ENCODE results near the gene ENHO.

The ENHO gene

DNA sequence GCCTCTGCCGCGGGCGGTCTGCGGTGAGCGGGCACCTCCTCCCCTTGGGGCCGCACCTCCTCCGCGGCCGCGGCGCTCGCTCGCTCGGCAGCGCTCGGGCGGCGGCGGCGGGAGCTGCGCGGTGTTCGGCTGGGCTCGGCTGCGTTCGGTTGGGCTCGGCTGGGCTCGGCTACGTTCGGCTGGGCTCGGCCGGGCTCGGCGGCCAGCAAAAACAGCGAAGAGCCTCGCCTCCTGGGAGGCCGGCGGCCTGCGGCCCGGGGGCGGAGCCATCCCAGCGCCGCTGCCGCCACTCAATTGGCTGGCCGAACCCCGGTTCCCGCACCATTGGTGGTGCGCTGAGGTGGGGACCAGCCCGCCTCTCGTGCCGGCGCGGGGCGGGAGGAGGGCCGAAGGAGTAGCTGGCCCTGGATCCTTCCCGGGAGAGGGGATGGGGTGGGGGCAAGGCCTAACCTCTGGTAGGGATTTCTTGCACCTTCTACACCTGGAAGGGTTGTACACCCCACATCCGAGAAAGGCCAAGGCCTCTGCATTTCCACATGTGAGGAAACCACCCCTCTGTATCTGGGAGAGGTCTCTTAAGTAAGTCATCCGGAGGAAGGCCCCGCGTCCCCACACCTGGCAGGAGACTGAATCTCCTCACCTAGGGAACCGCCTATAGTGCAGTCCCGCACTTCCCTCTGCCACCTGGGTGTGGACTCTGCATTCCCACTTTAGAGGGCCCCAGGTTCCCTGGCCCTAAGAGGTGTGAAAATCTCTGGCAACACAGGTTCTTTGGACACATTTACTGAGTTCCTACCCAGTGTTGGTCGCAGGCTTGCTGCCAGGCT lies at the start of gene ENHO:
ENHO (minus strand) TSS at position 20 of the 827 bp plus-strand sequence. CDS start 1,295 bp downstream, outside the sequence.
- no peak for FAIRE-seq

DNA sequence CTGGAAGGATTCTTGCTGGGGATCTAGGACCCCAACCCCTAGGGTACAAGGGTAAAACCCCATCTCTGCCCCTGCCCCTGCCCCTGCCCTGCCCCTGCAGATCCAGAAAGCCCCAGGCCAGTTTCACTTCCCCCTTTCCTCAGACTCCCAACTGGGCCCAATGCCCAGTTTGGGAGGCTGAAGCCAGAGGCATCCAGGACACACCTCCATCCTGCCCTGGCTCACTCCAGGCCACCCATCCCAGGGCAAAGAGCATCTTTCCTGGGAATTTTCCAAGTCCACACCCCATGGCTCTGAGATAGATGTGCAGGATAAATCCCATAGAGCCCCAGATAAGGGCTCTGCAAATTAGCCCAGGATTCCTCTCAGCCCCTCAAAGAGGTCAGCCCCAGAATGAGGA lies 49.3 kb upstream of the ENHO start:
- FAIRE-seq = no peak

DNA sequence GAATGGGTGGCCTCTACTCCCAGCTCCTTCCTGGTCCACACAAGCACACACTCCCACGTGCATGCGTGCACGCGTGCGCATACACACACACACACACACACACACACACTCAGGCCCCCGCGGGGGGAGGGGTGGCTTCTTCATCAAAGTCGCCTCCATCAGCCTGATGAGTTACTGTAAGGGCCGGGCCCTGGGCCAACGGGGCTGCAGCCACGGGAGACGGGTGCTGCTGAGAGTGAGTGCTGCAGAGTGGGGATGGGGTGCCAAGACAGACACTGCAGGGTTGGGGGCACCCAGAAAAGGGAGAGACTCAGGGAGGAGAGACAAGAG lies 48.7 kb upstream of the ENHO start:
- no peak for FAIRE-seq

DNA sequence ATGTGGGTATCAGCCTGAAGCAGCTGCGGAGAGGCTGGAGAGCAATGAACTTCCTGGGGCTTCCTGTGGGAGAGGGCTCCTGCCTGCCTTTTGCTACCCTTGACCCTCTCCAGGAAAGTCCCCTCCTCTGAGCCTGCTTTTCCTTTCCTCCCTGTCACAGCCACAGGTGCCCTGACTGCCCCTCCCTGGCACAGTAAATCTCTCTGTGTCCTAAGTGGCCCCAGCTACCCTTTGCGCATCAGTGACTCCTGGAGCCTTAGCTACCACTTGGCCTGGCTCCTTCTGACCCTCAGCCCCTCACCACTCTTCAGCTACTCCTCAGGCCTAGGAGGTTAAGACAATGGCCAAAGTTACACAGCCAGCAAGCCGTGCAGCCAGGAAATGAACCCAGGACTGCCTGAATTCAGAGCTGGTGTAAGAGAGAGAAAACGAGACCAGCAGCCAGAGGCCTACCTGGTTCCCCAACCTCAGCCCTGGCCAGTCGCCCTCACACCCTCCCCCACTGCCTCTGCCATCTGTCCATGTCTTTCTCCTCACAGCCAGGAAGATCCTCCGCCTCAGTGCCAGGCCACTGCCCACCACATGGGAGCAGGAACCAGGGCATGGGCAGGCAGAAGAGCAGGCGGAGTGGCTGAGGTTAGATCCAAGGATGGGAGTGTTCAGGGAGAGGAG lies 48.2 kb upstream of the ENHO start:
- no peak for FAIRE-seq

DNA sequence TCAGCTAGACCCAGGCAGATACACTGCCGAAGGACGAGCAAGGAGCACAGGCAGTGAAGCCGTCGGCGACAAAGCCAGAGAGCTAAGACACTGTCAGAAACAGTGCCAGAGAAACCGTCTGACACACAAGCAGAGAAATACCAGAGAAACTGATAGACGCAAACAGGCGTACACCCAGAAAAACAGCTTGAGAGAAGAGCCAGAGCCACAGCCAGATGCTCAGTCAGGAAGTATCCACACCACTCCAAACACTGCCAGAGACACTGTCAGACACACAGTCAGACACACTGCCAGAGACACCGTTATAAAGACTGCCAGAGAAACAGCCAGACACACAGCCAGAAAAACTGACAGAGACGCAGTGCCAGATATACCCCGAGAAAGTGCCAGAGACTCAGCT lies 47.6 kb upstream of the ENHO start:
- FAIRE-seq = no peak

DNA sequence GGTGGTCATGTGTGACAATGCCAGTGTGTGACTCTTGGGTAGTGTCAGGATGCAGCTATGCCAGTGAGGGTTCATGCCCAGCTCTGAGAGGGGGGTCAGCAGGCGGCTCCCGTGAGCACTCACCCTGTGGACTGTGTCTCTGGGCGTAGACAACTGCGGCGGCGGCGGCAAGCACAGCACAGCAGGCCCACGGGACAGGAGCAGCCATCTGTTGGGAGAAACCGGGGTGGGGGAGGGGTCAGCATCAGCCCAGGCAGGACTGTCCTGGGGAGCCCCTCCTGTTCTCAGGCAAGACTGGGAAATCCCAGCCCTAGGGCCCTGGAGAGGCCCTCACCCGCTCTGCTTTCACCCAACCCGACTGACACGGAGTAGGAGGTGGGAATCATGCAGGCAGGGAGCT lies 46.0 kb upstream of the ENHO start:
- FAIRE-seq = no peak

DNA sequence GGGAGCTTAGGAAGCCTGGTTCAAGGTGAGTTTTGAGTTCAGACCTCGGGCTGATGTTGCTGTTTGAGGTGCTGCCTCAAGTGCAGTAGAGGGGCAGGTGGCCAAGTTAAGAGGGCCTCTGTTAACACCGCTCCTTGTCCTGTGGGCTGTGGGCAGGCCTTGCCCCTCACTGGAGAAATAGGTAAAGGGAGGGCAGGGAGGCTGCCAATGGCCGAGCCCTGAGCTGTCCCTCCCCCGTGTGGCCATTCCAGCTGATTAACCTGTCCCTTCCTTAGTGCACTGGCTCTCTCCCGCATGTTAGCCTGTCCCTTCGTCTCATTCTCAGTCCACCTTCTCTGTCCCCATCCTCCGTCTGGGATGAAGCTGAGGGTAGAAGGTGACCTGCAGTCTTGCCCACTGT lies 45.3 kb upstream of the ENHO start:
- no peak for FAIRE-seq

DNA sequence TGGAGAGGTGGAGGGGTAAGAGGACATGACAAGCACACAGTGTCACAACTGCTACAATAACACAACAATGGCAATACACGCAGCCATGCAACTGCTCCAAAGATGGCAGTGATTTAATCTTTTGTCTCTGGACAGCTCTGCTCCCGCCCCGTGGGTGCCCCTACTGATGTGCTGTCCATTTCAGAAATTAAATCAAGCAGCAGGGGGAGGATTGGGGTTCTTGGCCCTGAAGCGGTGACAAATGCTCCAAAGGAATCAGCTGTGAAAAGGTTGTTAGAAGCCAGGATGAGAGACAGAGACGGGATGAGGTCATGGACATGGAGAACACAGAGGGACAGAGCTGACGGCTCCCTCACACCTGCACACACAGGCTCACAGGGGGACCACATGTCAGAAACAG lies 44.2 kb upstream of the ENHO start:
- no peak for FAIRE-seq

DNA sequence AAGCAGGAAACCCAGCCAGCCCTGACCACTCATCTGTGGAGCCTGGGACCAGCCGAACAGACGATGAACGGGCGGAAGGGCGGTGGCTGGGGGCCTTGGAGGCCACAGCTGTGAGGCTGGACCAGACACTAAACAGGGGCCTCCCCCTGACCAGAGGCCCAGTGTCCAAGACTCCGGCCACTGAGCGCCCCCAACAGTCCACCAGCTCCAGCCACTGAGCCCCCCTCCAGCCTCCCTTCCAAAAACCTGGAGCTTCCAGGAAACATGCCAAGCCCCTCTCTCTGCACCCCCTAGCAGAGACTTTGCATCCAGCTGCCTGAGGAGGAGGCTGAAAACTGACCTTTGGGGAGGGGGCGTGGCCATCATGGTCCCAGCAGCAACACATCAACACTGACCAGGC lies 43.5 kb upstream of the ENHO start:
- no peak for FAIRE-seq

DNA sequence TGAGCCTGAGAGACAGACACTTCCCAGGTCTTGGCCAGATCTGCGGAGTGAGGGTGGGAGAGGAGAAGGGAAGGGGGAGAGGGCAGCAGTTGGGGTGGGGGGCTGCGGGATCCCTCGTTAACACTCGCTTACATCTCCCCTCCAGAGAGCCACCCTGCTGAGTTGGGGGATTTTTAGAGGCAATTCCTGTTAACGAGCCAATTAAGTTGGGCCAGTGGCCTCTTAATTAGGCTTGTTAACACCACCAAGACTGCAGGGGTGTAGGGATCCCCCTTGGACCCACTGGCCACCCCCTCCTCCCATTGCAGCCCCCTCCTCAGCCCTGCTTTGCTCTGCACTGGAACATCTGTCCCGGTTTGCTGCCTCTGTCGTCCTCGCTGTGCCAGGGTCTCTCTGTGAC lies 43.1 kb upstream of the ENHO start:
- FAIRE-seq = no peak

DNA sequence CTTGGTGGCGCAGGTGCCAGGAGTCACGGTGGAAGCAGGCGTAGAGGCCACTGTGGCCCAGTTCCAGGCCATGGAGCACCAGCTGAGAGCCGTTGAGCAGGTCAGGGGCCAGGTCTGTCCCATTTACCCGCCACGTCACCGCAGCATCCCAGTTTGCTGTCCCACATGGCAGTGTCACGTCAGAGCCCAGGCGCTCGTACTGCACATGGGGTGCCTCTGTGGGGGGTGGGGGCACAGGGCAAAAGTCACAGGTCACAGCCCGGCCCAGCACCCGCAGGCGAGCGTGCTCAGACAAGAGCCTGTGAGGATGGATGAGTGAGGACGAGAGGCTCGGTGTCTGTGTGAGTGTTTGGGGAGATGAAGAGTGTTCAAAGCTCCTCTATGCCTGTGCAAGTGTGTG lies 41.8 kb upstream of the ENHO start:
- FAIRE-seq = no peak

DNA sequence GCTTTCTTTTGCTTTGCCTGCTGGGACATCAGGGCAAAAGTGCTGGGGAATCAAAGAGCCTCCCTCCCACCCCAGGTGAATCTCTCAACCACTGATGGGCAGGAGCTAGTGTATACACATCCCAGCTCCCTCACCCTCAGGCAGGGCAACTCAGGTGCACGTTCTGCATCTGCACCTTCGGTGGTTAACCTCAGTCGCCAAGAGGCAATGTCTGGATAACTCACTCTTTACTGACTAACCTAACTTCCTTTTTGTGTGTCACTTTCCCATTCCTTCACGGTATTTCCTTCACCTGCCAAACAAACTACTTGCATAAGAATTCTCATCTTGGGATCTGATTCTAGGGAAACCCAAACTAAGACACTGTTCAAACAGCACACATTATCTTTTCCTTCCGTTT lies 40.5 kb upstream of the ENHO start:
- FAIRE-seq = no peak

DNA sequence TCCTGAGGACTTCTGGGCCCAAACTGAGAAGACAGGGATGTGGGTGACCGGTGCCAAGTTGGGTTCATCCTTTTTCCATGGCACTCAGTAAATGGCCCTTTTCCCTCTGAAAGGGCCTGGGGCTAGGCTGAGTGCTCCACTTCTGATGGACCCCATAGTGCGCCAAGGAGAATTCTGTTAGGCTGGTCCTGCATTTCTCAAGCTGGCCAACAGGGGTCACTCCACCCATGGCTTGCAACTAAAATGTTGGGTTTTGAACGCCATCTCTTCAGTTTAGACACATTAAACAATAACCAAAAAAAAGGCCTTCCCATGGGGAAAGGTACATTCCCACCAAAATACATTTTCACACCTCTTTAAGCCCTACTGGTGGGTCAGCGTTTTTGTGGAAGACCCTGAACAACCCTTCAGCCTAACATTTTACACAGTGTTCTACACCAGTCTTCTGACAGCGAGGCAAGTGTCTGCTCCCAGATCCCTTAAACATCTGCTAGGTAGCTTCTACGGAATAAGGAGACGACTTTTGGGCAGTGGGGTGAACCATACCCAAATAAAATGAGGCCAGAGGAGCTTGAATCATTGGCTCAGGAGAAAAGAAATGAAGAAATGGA lies 39.5 kb upstream of the ENHO start:
- no peak for FAIRE-seq

DNA sequence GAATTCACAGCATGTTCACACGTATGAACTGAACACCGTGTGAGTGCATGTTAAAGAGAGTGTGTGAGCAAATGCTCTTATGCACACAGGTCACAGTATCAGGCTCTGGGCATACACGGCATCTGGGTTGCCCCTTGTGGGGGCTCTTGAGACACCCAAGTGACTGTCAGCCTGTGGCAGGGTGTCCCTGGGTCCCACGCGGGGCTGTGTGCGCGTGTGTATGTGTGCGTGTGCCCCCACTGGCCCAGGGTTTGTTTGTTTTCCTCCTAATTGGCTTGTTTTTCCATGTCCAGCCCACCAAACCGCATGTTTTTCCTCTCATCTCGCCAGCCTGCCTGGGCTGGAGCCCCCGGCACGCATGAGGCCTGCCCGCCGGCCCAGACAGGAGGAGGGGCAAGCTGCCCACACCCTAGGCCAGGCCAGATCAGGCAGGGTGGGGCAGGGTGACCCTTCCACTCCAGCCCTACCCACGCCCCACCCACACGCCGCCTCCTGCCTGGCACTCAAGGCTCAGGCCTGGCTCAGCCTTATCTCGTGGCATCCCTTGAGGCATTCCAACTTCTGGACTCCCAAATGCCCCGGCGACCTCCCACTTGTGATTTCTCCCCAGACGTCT lies 37.9 kb upstream of the ENHO start:
- FAIRE-seq = no peak

DNA sequence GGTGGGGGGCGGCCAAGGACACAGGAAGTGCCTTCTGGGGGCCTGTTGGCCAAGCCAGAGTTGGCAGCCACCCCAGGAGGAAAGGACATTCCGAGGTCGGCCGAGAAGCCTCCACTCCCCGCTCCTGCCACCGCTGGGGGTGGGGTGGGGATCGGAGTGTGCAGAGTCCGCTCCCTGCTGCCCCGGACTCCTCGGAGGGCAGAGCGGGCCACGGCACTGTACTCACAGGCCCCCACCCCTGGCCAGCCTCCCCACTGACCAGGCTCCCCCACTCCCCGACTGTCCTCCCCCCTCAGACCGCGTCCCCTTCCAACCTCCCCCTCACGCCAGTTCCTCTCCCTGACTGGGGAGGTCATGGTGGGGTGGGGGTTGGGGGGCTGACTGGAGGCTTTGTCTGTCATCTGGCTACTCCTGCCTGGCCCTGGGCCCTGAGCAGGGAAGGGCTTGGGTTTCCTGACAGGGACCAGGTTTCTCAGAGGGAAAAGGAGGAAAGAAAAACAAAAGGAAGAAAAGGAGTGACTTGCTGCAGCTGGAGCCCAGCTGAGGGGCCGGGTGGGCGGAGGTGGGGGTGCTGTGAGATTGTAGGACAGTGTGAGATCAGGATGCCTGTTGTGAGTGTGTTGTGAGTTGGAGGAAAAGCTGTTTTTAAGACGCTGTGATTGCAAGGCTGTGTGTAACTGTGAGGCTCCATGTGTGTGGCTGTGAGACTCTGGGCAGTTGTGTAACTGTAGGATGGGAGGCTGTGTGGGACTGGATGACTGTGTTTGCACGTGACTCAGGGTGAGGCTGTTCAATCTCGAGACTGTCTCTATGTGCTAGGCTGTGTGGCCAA lies 37.0 kb upstream of the ENHO start:
- no peak for FAIRE-seq

DNA sequence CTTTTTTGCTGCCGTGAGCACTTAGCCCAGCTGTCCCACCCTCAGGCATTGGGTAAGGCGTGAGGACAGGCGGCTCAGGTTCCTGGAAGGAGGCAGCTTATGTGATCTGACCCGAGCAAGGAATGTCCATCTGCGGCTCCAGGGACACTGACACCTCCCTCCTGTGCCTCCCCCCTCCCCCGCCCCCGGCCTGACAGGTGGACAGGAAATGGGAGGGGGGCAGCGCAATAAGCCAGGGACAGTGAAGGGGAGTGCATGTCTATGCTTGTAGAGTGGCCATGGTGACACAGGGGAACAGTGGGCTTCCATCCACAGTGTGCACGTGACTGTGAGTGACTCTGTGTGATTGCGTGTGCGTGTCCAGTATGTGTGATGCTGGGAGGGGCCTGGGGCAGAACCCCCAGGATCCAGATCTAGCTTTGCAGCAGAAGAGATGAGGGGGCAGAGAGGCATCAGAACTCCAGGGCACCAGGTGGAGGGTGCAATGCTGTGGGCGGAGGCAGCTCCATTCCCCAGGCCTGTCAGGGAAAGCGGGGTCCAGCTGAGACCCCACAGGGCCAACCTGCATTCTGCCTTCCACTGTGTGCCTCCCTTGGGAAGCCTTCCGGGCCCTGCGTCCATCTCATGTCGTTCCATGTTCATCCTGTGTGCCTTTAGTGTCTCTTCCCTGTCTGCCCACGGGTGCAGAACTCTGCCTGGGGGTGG lies 36.3 kb upstream of the ENHO start:
- no peak for FAIRE-seq

DNA sequence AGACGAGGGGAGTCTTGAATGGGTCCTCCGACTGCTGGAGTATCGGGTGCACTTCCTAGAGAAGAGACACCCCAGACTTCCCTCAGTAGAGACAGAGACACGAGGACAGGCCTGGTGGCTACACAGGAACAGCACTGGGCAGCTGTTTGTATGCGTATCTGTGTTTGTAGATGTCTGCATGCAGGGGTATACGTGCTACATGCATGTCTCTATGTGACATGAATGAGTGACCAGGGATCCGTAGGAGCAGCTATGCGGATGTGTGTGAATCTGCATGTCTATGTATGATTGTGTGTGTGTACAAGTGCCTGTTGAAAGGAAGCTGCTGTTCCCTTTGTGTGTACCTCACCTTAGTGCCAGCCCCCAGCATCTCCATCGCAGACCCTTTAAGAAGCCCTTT lies 35.6 kb upstream of the ENHO start:
- no peak for FAIRE-seq

DNA sequence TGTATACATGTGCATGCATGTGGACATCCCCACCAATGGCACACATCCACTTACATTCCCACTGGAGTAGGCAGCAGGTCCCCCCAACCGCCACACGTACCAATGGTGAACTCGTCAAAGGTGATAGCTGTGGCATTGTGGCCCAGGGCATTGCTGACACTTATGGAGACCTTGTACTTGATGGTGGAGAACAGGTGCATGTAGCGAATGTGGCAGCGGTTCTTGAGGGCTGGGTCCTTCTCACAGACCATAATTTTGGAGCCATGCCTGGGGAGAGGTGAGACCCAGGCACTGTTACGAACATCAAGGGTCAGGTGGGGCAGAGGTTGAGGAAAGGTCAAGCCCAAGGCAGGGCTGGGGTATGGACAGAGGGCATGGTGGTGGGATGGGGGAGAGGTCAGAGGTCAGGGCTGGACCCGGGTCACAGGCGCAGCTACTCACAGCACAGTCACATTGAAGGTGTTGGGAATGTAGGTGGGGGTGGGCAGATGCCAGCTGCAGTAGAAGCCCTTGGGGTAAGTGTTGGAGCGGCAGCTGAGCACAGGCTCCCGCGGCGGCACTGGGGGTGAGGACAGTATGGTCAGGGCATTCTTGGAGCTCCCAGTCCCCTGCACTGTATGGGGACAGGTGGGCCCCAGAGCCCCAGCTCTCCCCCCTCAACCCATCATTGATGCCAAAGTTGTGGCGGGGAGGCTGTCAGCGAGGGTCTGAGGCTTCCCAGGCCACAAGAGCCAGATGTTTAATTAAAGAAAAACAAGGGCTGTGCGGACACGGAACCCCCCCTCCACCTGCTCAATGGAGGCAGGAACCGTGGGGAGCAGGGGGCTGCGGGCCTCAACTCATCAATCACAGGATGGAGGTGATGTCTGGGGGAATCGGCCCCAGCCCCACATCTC lies 34.9 kb upstream of the ENHO start:
- no peak for FAIRE-seq

DNA sequence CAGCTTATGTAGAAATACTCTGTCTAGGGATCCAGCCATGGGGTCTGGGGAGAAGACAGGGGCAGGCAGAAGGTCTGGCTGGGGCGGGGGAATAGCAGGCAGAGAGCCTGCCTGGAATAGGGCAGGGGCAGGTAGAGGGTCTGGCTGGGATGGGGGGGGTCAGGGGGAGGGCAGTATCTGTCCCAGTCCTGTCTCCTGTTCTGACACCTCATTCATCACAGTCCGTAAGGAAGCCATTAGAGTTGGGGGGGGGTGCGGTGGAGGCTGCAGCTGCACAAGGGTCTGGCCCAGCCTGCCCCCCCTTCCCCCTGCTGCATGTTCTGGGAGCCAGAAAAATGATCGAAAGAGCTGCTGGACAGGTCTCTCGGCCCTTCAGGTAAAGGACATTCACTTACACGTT lies 34.2 kb upstream of the ENHO start:
- FAIRE-seq = no peak

DNA sequence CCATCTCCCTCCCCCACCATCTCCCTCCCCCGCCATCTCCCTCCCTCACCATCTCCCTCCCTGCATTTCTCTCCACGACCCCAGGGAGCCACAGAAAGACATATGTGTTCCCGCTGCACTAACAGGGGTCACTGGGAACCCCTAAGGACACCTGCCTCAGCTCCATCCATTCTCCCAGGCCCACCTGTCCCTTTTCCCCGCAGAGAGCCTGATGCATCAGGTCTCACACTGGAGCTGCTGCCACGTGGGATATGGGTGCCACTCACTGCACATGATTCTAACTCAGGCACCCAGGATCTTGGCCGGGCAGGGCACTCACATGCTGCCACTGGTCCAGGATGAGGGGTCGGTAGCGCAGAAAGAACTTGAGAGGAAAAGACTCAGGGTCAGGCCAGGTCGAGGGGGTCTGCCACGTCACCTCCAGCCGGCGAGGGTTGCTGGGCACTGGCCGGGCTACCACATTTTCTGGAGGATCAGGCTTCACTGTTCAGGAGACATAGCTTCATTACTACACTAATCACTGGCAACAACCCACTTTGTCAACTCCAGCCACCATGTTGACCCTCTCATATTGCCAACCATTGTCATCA lies 33.2 kb upstream of the ENHO start:
- FAIRE-seq = no peak

DNA sequence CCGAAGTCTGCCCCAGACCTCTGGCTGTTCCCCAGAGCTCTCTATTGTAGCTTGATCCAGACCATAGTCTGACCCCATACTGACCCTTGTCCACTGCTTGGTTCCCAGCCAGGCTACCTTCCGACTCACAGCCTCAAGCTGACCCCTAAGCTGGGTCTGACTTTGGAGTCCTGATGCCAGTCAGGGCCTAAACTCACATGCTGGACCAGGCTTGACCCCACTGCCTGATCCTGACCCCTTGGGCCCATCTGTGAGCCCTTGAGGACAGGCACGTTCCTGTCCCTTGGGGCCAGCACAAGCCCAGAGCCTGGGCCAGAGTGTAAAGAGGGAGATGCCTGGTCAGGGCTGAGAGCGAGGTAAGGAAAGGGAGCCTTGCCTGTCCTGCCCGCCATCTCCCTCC lies 32.7 kb upstream of the ENHO start:
- no peak for FAIRE-seq

Data from G401.6 (cell line).